H1 (cell line): ENCODE measurements around the gene CHRNA5. TPM values are rescaled to one million over a fixed set of nuclear protein-coding genes. Genes with fewer than 3 reads are reported as not detected.

Experiments
- BACH1 ChIP-seq: IDR thresholded peaks from 2 replicates; pipeline ENCODE4 v1.6.1; 2012; ENCODE audit warnings: low read length, improper control_type of control experiment
- BRCA1 ChIP-seq: IDR thresholded peaks from 2 replicates; pipeline ENCODE4 v1.6.1; 2012; ENCODE audit warnings: low read depth, low read length, improper control_type of control experiment
- CBX5 ChIP-seq: fragments of 300-800, 300-1000 bp; sonication (generic); IDR thresholded peaks from 2 replicates; pipeline ENCODE4 v1.7.1; 2016; ENCODE audit warnings: antibody characterized with exemption, low read length, low read depth
- GTF2F1 ChIP-seq: IDR thresholded peaks from 2 replicates; pipeline ENCODE4 v1.6.1; 2012; ENCODE audit warnings: low read depth, low read length, improper control_type of control experiment, borderline replicate concordance
- JUN ChIP-seq: IDR thresholded peaks from 2 replicates; pipeline ENCODE4 v1.6.1; 2011; ENCODE audit warnings: low read depth, mild to moderate bottlenecking, improper control_type of control experiment, low read length
- KDM5A ChIP-seq: fragments of 200-600 bp; IDR thresholded peaks from 2 replicates; pipeline ENCODE4 v1.7.1; 2012; ENCODE audit warnings: mild to moderate bottlenecking, low read length, inconsistent platforms, mixed read lengths
- POLR2AphosphoS5 ChIP-seq: IDR thresholded peaks from 2 replicates; pipeline ENCODE4 v1.6.1; 2011; ENCODE audit warnings: low read depth, low read length
- RFX5 ChIP-seq: IDR thresholded peaks from 2 replicates; pipeline ENCODE4 v1.6.1; 2011; ENCODE audit warnings: low read depth, low read length, improper control_type of control experiment, borderline replicate concordance
- SP1 ChIP-seq: IDR thresholded peaks from 2 replicates; pipeline ENCODE4 v1.6.1; 2011; ENCODE audit warnings: low read depth, low read length
- ZNF274 ChIP-seq: IDR thresholded peaks from 2 replicates; pipeline ENCODE4 v1.7.0; 2012; ENCODE audit warnings: low read length, borderline replicate concordance; ENCODE audit errors: extremely low read depth
- polyA plus RNA-seq, 7 experiments: library from polyadenylated mRNA; depleted of rRNA in 3 of 7; stranded (reverse) in 5 of 7; unstranded in 2 of 7; fragments of >200 nt in 5 of 7; fragments of 200-250 nt in 2 of 7; gene quantifications; 1 replicate in 5 of 7; 2 replicates in 1 of 7; 4 replicates in 1 of 7; pipeline versions ENCODE4 v1.2.1 to v1.2.3, GENCODE V29; 2011 to 2013; ENCODE audit warnings: missing spikeins in 2 of 7, mixed read lengths in 2 of 7
- total RNA-seq: library from RNA; stranded (reverse); fragmentation: NEBNext Ultra II Directional; extraction: Animal tissue kit (Norgen Biotek cat#: 25700); gene quantifications from 2 replicates; pipeline ENCODE4 v1.2.1, GENCODE V29; 2021
- TF ChIP-seq, protein P1 (sequence below): fragments of 300-600 bp; sonication (generic); IDR thresholded peaks from 2 replicates; pipeline ENCODE4 v1.7.1; 2012; ENCODE audit warnings: low read length, moderate library complexity, mild to moderate bottlenecking, inconsistent platforms; ENCODE audit not compliant: insufficient replicate concordance
- TF ChIP-seq, protein P2 (sequence below): IDR thresholded peaks from 2 replicates; pipeline ENCODE4 v1.6.1; 2012; ENCODE audit warnings: inconsistent platforms

CHRNA5 gene
- total and polyA plus RNA-seq, 2 of the 8 experiments (the other 6 are each of a cell fraction or from before 2014, with no cell fraction given), result 13.5 to 31.4 TPM

DNA sequence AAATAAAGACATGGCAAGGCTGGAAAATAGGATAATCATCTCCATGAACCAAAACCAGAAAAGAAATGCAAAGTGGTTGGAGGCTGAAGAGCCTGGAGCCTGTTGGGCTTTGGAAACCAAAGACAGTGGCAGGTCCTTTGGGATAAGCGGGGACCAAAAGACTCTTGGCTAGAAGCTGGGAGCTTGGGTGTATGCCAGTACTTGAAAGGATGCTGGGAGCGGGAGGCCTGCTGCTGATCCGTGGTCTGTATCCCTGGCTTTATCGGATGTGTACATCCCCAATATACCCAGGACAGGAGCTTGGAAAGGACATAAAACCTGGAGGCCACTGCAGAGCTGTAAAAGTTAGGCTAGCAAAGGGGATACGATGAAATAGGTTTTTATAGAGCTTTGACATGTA, 77.0 kb downstream of the CHRNA5 start (continued):
- TF ChIP-seq, protein P1, sequence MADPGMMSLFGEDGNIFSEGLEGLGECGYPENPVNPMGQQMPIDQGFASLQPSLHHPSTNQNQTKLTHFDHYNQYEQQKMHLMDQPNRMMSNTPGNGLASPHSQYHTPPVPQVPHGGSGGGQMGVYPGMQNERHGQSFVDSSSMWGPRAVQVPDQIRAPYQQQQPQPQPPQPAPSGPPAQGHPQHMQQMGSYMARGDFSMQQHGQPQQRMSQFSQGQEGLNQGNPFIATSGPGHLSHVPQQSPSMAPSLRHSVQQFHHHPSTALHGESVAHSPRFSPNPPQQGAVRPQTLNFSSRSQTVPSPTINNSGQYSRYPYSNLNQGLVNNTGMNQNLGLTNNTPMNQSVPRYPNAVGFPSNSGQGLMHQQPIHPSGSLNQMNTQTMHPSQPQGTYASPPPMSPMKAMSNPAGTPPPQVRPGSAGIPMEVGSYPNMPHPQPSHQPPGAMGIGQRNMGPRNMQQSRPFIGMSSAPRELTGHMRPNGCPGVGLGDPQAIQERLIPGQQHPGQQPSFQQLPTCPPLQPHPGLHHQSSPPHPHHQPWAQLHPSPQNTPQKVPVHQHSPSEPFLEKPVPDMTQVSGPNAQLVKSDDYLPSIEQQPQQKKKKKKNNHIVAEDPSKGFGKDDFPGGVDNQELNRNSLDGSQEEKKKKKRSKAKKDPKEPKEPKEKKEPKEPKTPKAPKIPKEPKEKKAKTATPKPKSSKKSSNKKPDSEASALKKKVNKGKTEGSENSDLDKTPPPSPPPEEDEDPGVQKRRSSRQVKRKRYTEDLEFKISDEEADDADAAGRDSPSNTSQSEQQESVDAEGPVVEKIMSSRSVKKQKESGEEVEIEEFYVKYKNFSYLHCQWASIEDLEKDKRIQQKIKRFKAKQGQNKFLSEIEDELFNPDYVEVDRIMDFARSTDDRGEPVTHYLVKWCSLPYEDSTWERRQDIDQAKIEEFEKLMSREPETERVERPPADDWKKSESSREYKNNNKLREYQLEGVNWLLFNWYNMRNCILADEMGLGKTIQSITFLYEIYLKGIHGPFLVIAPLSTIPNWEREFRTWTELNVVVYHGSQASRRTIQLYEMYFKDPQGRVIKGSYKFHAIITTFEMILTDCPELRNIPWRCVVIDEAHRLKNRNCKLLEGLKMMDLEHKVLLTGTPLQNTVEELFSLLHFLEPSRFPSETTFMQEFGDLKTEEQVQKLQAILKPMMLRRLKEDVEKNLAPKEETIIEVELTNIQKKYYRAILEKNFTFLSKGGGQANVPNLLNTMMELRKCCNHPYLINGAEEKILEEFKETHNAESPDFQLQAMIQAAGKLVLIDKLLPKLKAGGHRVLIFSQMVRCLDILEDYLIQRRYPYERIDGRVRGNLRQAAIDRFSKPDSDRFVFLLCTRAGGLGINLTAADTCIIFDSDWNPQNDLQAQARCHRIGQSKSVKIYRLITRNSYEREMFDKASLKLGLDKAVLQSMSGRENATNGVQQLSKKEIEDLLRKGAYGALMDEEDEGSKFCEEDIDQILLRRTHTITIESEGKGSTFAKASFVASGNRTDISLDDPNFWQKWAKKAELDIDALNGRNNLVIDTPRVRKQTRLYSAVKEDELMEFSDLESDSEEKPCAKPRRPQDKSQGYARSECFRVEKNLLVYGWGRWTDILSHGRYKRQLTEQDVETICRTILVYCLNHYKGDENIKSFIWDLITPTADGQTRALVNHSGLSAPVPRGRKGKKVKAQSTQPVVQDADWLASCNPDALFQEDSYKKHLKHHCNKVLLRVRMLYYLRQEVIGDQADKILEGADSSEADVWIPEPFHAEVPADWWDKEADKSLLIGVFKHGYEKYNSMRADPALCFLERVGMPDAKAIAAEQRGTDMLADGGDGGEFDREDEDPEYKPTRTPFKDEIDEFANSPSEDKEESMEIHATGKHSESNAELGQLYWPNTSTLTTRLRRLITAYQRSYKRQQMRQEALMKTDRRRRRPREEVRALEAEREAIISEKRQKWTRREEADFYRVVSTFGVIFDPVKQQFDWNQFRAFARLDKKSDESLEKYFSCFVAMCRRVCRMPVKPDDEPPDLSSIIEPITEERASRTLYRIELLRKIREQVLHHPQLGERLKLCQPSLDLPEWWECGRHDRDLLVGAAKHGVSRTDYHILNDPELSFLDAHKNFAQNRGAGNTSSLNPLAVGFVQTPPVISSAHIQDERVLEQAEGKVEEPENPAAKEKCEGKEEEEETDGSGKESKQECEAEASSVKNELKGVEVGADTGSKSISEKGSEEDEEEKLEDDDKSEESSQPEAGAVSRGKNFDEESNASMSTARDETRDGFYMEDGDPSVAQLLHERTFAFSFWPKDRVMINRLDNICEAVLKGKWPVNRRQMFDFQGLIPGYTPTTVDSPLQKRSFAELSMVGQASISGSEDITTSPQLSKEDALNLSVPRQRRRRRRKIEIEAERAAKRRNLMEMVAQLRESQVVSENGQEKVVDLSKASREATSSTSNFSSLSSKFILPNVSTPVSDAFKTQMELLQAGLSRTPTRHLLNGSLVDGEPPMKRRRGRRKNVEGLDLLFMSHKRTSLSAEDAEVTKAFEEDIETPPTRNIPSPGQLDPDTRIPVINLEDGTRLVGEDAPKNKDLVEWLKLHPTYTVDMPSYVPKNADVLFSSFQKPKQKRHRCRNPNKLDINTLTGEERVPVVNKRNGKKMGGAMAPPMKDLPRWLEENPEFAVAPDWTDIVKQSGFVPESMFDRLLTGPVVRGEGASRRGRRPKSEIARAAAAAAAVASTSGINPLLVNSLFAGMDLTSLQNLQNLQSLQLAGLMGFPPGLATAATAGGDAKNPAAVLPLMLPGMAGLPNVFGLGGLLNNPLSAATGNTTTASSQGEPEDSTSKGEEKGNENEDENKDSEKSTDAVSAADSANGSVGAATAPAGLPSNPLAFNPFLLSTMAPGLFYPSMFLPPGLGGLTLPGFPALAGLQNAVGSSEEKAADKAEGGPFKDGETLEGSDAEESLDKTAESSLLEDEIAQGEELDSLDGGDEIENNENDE, result no peak
- TF ChIP-seq ZNF274 (no peak), POLR2AphosphoS5 (no peak), JUN (no peak), SP1 (no peak), KDM5A (no peak), GTF2F1 (no peak), BRCA1 (no peak), CBX5 (no peak), RFX5 (no peak), BACH1 (no peak)
- TF ChIP-seq, protein P2, sequence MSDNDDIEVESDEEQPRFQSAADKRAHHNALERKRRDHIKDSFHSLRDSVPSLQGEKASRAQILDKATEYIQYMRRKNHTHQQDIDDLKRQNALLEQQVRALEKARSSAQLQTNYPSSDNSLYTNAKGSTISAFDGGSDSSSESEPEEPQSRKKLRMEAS, result no peak
- TF ChIP-seq, all 59 proteins: peak for 0
